A673 (cell line): ENCODE results near the gene FA2H. TPM values are rescaled to one million over a fixed set of nuclear protein-coding genes. Genes with fewer than 3 reads are reported as not detected.

Source experiments
- BruUV-seq: library from RNA; stranded (reverse); fragments of 400-500 nt; replicated peaks from 2 replicates; lab custom pipeline; 2021; lab: Mats Ljungman, UMichigan
- CTCF ChIA-PET: fragments of 300-600 bp; sonication (Branson Sonifier 250); formaldehyde crosslinking; loops from one replicate; lab custom pipeline; 2022; ENCODE audit warnings: antibody characterized with exemption; lab: Charles Lee
- POLR2A ChIA-PET: fragments of 300-600 bp; sonication (Branson Sonifier 250); formaldehyde crosslinking; loops from one replicate; lab custom pipeline; 2022; ENCODE audit warnings: antibody characterized with exemption; ENCODE audit not compliant: low non-redundant PET; lab: Charles Lee
- DNase-seq: peaks from one replicate; pipeline ENCODE4 v3.0.0-alpha.2; 2015; ENCODE audit warnings: low spot score
- H3K27ac ChIP-seq: fragments of 200-600 bp; sonication (generic); 2 replicates; pipeline ENCODE4 v1.5.1; 2016; ENCODE audit warnings: mixed run types, low read depth, mild to moderate bottlenecking, mixed read lengths, antibody characterized with exemption, low read length; ENCODE audit not compliant: poor library complexity, severe bottlenecking
- H3K27me3 ChIP-seq: fragments of 200-600 bp; sonication (generic); replicated peaks from 2 replicates; pipeline ENCODE4 v1.6.1; 2017; ENCODE audit warnings: mixed run types, low read depth, mild to moderate bottlenecking, mixed read lengths, antibody characterized with exemption, low read length; ENCODE audit not compliant: insufficient read depth, poor library complexity
- H3K36me3 ChIP-seq: fragments of 200-600 bp; sonication (generic); 2 replicates; pipeline ENCODE4 v1.6.1; 2016; ENCODE audit warnings: mixed run types, mild to moderate bottlenecking, mixed read lengths, antibody characterized with exemption, low read length; ENCODE audit not compliant: insufficient read depth, poor library complexity, severe bottlenecking
- H3K4me1 ChIP-seq: fragments of 200-600 bp; sonication (generic); 2 replicates; pipeline ENCODE4 v1.6.1; 2017; ENCODE audit warnings: mixed run types, mild to moderate bottlenecking, mixed read lengths, antibody characterized with exemption, low read length; ENCODE audit not compliant: insufficient read depth, poor library complexity, severe bottlenecking
- H3K4me3 ChIP-seq: fragments of 200-600 bp; sonication (generic); 2 replicates; pipeline ENCODE4 v1.5.1; 2016; ENCODE audit warnings: low read depth, mixed run types, mild to moderate bottlenecking, mixed read lengths, low read length; ENCODE audit not compliant: poor library complexity, severe bottlenecking
- H3K9me3 ChIP-seq: fragments of 200-600 bp; sonication (generic); 2 replicates; pipeline ENCODE4 v1.6.1; 2016; ENCODE audit warnings: mixed run types, low read depth, mild to moderate bottlenecking, mixed read lengths, antibody characterized with exemption, low read length; ENCODE audit not compliant: poor library complexity, severe bottlenecking
- CTCF ChIP-seq: fragments of 300-800, 200-600 bp; sonication (generic); conservative IDR thresholded peaks from 2 replicates; pipeline ENCODE4 v1.5.1; 2017; ENCODE audit warnings: low read depth, mild to moderate bottlenecking, antibody characterized with exemption, low read length, moderate library complexity, mixed read lengths
- EZH2 ChIP-seq: fragments of 200-600 bp; sonication (generic); IDR thresholded peaks from 2 replicates; pipeline ENCODE4 v1.6.1; 2017; ENCODE audit warnings: borderline replicate concordance, low read depth, mild to moderate bottlenecking, mixed read lengths, antibody characterized with exemption, low read length; ENCODE audit not compliant: poor library complexity, severe bottlenecking
- intact Hi-C: fragments of 100-400 bp; cut with micrococcal nuclease; formaldehyde crosslinking; loops from one replicate; pipeline ENCODE4 v1.10.0; 2022; ENCODE audit not compliant: unreplicated experiment
- total RNA-seq: library from RNA; stranded (reverse); gene quantifications from 2 replicates; pipeline ENCODE4 v1.2.3, GENCODE V29; 2021

The FA2H gene
- total RNA-seq, 1 experiment from 2014 or later, result not detected

GRCh38 chr16:74771656-74772315, 2.8 kb downstream of the FA2H start:
- no peak for DNase-seq
- POLR2A ChIA-PET, result no interaction called here
- H3K27ac ChIP-seq, result no peak overlapping the region
- CTCF ChIA-PET, result no interaction called here
- no peaks in the 10 kb centered on the region for H3K9me3 ChIP-seq
- no TSS peak for BruUV-seq
- intact Hi-C loops, result no loop called here
- H3K36me3 ChIP-seq, result no peaks in the 10 kb centered on the region
- H3K4me3 ChIP-seq, result no peak overlapping the region
- H3K4me1 ChIP-seq, result peaks cover 8% of the 10 kb centered on the region
- H3K27me3 ChIP-seq, result peaks cover 48% of the 10 kb centered on the region
- TF ChIP-seq EZH2, result no peak
- no peak for TF ChIP-seq CTCF

GRCh38 chr16:74770831-74771526, 3.6 kb downstream of the FA2H start:
- ChIA-PET CTCF (interaction anchor here (0.6 kb wide), 1 partner anchor 143 kb away, joined by 4 read pairs; no protein-coding TSS in a partner anchor), POLR2A (no interaction called here)
- Histone ChIP-seq H3K9me3 (no peaks in the 10 kb centered on the region), H3K4me3 (no peak overlapping the region), H3K27ac (no peak overlapping the region), H3K36me3 (no peaks in the 10 kb centered on the region), H3K27me3 (peaks cover 48% of the 10 kb centered on the region), H3K4me1 (peaks cover 8% of the 10 kb centered on the region)
- no peak for DNase-seq
- TF ChIP-seq EZH2, result no peak
- intact Hi-C loops, result no loop called here
- no TSS peak for BruUV-seq

GRCh38 chr16:74769586-74770190, 4.9 kb downstream of the FA2H start:
- no peak for TF ChIP-seq CTCF
- TF ChIP-seq EZH2, result no peak
- Histone ChIP-seq H3K4me3 (no peak overlapping the region), H3K27me3 (peaks cover 40% of the 10 kb centered on the region), H3K27ac (no peak overlapping the region), H3K4me1 (peaks cover 4% of the 10 kb centered on the region), H3K36me3 (no peaks in the 10 kb centered on the region), H3K9me3 (no peaks in the 10 kb centered on the region)
- no peak for DNase-seq
- no TSS peak for BruUV-seq
- CTCF ChIA-PET, result no interaction called here
- POLR2A ChIA-PET, result no interaction called here
- intact Hi-C loops, result no loop called here
